HUES48 (cell line): ENCODE data around the gene ZXDC.

Experiments
- H3K27ac ChIP-seq: one replicate; pipeline ENCODE4 v1.7.0; 2013; ENCODE audit warnings: low read depth, low read length, inconsistent platforms
- H3K27me3 ChIP-seq: 2 replicates; pipeline ENCODE4 v1.6.1; 2013; ENCODE audit warnings: mild to moderate bottlenecking, low read length; ENCODE audit not compliant: control insufficient read depth, insufficient read depth
- H3K36me3 ChIP-seq: 2 replicates; pipeline ENCODE4 v1.6.1; 2013; ENCODE audit warnings: low read length; ENCODE audit not compliant: control insufficient read depth, insufficient read depth
- H3K4me1 ChIP-seq: 2 replicates; pipeline ENCODE4 v1.6.1; 2013; ENCODE audit warnings: mild to moderate bottlenecking, low read length; ENCODE audit not compliant: control insufficient read depth, insufficient read depth
- H3K4me3 ChIP-seq: 2 replicates; pipeline ENCODE4 v1.5.1; 2013; ENCODE audit warnings: mild to moderate bottlenecking, low read depth, low read length
- H3K9ac ChIP-seq: 2 replicates; pipeline ENCODE4 v1.6.1; 2013; ENCODE audit warnings: mild to moderate bottlenecking, low read depth, low read length, moderate library complexity
- H3K9me3 ChIP-seq: 2 replicates; pipeline ENCODE4 v1.6.1; 2013; ENCODE audit warnings: low read length; ENCODE audit not compliant: control insufficient read depth, insufficient read depth

ZXDC gene

DNA sequence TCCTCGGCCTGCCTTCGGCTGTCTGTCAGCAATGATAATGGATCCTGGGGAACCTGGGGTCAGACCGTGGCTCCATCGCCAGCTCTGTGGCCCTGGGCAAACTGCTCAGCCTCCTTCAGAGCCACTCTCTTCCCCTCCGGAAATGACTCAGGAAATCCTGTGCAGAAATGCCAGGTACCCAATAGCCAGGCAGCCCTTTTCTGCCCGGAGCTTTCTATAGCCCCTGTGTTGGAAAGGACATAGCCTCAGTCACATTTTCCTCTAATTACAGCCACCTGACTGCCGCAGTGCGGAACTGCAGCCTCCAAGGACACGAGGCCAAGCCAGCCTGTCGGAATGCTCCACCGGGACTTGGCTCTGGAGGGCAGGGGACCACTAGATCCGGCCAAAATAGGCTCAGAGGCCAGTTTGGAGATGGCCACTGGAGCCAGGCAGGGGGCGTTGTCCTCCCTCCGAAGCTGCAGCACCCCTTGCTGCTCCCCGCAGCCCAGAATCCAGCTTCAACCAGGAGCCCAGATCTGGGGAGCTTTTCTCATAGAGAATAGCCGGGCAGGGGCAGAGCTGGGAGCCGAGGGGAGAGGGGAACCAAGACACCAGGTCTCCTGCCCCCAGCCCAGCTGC is 11.6 kb upstream of the ZXDC start:
- no peak overlapping the region for H3K9ac ChIP-seq
- H3K27ac ChIP-seq, result no peak overlapping the region
- no peaks in the 10 kb centered on the region for H3K36me3 ChIP-seq
- H3K4me1 ChIP-seq, result peaks cover 18% of the 10 kb centered on the region
- no peaks in the 10 kb centered on the region for H3K9me3 ChIP-seq
- H3K4me3 ChIP-seq, result no peak overlapping the region
- H3K27me3 ChIP-seq, result no peaks in the 10 kb centered on the region

GRCh38 chr3:126486360-126486847 is 10.7 kb upstream of the ZXDC start:
- no peak overlapping the region for H3K27ac ChIP-seq
- H3K4me3 ChIP-seq, result no peak overlapping the region
- peaks cover 18% of the 10 kb centered on the region for H3K4me1 ChIP-seq
- no peak overlapping the region for H3K9ac ChIP-seq
- H3K27me3 ChIP-seq, result no peaks in the 10 kb centered on the region
- no peaks in the 10 kb centered on the region for H3K36me3 ChIP-seq
- H3K9me3 ChIP-seq, result no peaks in the 10 kb centered on the region

- Histone ChIP-seq H3K36me3 (no peaks in the 10 kb centered on the region), H3K27ac (no peak overlapping the region), H3K4me1 (peaks cover 18% of the 10 kb centered on the region), H3K27me3 (no peaks in the 10 kb centered on the region), H3K4me3 (no peak overlapping the region), H3K9ac (no peak overlapping the region), H3K9me3 (no peaks in the 10 kb centered on the region)
Measured at GRCh38 chr3:126485956-126486355, 10.3 kb upstream of the ZXDC start.

DNA sequence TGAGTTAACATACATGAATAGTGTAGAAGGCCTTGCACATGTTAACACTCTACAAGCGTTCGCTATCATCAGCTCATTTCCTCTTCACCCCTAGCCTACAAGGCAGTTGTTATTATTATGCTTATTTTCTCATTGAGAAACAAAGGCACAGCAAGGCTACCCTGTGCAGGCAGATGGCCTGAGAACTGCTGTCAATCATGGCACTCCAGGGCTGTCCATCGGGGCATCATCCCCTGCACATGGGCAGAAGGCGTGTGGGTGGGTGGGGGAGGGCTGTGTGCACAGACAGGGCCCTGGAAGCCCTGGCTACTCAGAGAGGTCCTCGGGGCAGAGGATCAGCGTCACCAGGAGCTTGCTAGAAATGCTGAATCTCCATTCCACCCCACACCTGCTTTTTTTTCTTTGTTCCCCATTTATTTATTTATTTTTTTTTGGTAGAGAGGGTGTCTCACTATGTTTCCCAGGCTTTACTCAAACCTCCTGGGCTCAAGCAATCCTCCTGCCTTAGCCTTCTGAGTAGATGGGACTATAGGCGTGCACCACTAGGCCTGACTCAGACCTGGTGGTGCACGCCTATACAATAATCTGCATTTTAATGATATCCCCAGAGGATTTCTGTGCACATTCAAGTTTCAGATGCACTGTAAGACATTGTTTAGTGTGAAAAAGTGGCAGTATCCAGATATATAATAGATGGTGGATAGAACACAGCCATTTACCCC is 9.6 kb upstream of the ZXDC start:
- Histone ChIP-seq H3K36me3 (no peaks in the 10 kb centered on the region), H3K27me3 (no peaks in the 10 kb centered on the region), H3K4me3 (no peak overlapping the region), H3K9me3 (no peaks in the 10 kb centered on the region), H3K9ac (no peak overlapping the region), H3K27ac (peak overlapping the region; percentile 46), H3K4me1 (peaks cover 18% of the 10 kb centered on the region)

- Histone ChIP-seq H3K27ac (peak overlapping the region; percentile 46), H3K4me3 (no peak overlapping the region), H3K9ac (no peak overlapping the region), H3K4me1 (peaks cover 18% of the 10 kb centered on the region), H3K36me3 (no peaks in the 10 kb centered on the region), H3K27me3 (no peaks in the 10 kb centered on the region), H3K9me3 (no peaks in the 10 kb centered on the region)
Measured at GRCh38 chr3:126484662-126485061, 9.0 kb upstream of the ZXDC start.

DNA sequence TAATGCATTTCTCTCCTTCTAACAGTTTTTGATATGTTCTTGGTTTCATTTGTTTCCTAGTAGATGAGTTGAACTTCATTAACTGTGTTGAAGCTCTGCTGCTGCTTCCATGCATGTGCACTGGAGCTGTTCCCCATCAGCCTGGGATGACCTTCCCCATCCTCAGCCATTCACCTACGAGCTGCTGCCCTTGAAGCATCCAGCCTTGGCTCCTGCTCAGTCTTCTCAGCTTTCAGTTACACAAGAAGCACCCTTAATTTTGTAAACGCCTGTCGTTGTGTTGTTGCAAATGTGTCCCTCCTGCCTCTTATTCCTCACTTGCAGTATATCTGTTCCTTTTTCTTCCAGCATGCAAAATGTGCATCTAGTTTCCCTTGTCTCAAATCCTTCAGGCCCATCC is 8.5 kb upstream of the ZXDC start:
- Histone ChIP-seq H3K36me3 (no peaks in the 10 kb centered on the region), H3K4me1 (peaks cover 18% of the 10 kb centered on the region), H3K9ac (no peak overlapping the region), H3K9me3 (no peaks in the 10 kb centered on the region), H3K27ac (no peak overlapping the region), H3K4me3 (no peak overlapping the region), H3K27me3 (no peaks in the 10 kb centered on the region)

DNA sequence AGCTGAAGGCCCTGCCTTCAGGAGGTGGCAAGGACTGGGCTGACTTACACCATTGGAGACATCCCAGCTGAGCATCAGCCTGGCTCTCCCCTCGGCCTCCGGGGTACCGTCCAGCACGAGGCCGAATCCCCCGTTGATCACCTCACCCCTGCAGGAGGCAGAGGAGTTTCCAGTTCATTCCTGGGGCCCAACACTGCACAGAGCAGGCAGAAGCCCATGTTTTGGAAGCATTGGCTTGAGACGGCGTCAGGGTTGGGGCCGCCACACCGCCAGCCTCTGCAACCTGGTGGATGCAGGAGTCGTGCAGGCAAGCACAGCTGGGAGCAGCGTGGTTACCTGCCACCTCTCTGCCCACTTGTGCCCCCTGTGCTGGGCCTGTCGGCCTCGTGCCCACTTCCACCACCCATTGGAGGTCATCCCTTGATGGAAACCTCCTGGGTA is 7.7 kb upstream of the ZXDC start:
- Histone ChIP-seq H3K9ac (no peak overlapping the region), H3K27ac (no peak overlapping the region), H3K4me3 (no peak overlapping the region), H3K27me3 (no peaks in the 10 kb centered on the region), H3K36me3 (no peaks in the 10 kb centered on the region), H3K9me3 (no peaks in the 10 kb centered on the region), H3K4me1 (peaks cover 18% of the 10 kb centered on the region)

GRCh38 chr3:126482503-126483255 is 7.0 kb upstream of the ZXDC start:
- H3K27me3 ChIP-seq, result no peaks in the 10 kb centered on the region
- no peak overlapping the region for H3K4me3 ChIP-seq
- H3K36me3 ChIP-seq, result no peaks in the 10 kb centered on the region
- no peak overlapping the region for H3K27ac ChIP-seq
- H3K9ac ChIP-seq, result no peak overlapping the region
- peaks cover 18% of the 10 kb centered on the region for H3K4me1 ChIP-seq
- H3K9me3 ChIP-seq, result no peaks in the 10 kb centered on the region

DNA sequence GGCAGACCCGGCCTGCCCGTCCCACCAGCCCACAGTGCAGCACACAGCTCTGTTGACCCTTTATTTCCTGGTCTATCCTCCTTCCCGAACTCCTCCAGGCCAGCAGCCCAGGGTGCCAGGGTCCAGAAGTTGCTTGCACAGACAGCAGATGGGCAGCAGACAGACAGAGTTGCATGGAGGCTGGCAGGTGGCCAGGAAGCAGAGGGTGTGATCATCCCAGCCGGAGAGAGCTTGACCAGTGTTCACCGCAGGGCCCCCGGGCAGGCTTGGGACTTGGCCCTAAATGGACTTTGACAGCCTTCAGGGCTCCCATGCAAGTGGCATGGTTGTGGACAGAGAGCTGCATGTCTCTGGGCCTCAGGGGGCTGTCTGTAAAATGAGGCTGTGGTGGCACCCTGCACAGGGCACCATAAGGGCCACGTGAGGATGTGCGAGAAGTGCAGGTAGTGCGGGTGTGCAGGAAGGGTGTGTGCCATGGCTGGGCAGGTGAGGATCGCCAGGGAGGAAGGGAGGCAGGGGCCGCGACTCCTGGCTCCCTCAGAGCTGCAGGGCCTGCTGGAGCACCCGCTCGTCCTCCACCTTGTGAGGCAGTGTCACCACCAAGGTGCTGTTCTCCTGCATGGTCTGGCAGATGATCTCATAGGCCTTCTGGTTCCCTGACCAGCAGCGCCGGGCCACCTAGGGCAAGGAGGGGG is 6.3 kb upstream of the ZXDC start:
- peaks cover 20% of the 10 kb centered on the region for H3K4me1 ChIP-seq
- H3K9ac ChIP-seq, result no peak overlapping the region
- H3K27ac ChIP-seq, result no peak overlapping the region
- no peaks in the 10 kb centered on the region for H3K36me3 ChIP-seq
- no peak overlapping the region for H3K4me3 ChIP-seq
- H3K27me3 ChIP-seq, result no peaks in the 10 kb centered on the region
- no peaks in the 10 kb centered on the region for H3K9me3 ChIP-seq

DNA sequence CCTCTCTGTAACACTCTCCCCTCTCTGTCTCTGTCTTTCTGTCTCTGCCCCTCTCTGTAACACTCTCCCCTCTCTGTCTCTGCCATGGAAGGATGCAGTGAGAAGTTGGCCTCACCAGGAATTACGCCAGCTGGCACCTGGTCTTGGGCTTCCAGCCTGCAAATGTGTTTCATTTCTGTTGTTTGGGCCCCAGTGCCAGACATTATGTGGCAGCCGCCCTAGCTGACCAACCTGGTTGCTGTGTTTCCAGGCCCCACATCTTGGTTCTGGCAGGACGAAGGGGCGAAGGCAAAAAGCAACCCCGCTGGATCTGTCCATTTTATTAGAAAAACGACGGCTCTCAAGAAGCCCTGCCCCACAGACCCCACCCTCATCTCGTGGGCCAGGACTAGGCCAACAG is 5.2 kb upstream of the ZXDC start:
- Histone ChIP-seq H3K27ac (no peak overlapping the region), H3K9me3 (no peaks in the 10 kb centered on the region), H3K4me1 (peaks cover 27% of the 10 kb centered on the region), H3K4me3 (no peak overlapping the region), H3K27me3 (no peaks in the 10 kb centered on the region), H3K36me3 (no peaks in the 10 kb centered on the region), H3K9ac (no peak overlapping the region)
